GM12878 (cell line): ENCODE measurements around the gene MAPK8IP3. TPM values are rescaled to one million over a fixed set of nuclear protein-coding genes. Genes with fewer than 3 reads are reported as not detected.

Source experiments
- E2F8 ChIP-seq: fragments of 450-650 bp; IDR thresholded peaks from 2 replicates; pipeline ENCODE4 v1.6.1; 2018; ENCODE audit warnings: mild to moderate bottlenecking, low read depth, moderate library complexity; ENCODE audit not compliant: partially characterized antibody
- FOS ChIP-seq: IDR thresholded peaks from 3 replicates; pipeline ENCODE4 v1.6.1; 2011; ENCODE audit warnings: borderline replicate concordance; ENCODE audit not compliant: insufficient read length; ENCODE audit errors: extremely low read depth
- HDGF ChIP-seq: fragments of 450-650 bp; IDR thresholded peaks from 2 replicates; pipeline ENCODE4 v1.6.1; 2016; ENCODE audit warnings: antibody characterized with exemption
- LARP7 ChIP-seq: fragments of 450-650 bp; IDR thresholded peaks from 2 replicates; pipeline ENCODE4 v1.6.1; 2017; ENCODE audit warnings: mild to moderate bottlenecking
- REST ChIP-seq: IDR thresholded peaks from 2 replicates; pipeline ENCODE4 v1.6.1; 2012; ENCODE audit warnings: mild to moderate bottlenecking, low read depth, low read length
- ZBED1 ChIP-seq: IDR thresholded peaks from 2 replicates; pipeline ENCODE4 v1.6.1; 2016; ENCODE audit warnings: borderline replicate concordance
- ZBTB40 ChIP-seq: fragments of 450-650 bp; IDR thresholded peaks from 2 replicates; pipeline ENCODE4 v1.6.1; 2016; ENCODE audit warnings: mild to moderate bottlenecking, moderate library complexity, borderline replicate concordance
- polyA plus RNA-seq, 11 experiments: library from polyadenylated mRNA; depleted of rRNA in 4 of 11; unstranded in 6 of 11; stranded (reverse) in 5 of 11; fragments of >200 nt; fragmentation: Nextera tagmentation in 4 of 11; fragmentation: Illumina TruSeq in 1 of 11; extraction: Ambion mirVana in 4 of 11; extraction: Trizol in 1 of 11; gene quantifications; 1 replicate in 1 of 11; 2 replicates in 10 of 11; pipeline versions ENCODE4 v1.2.1 to v1.2.3, GENCODE V29; 2011 to 2016; ENCODE audit warnings: inconsistent platforms in 2 of 11, missing spikeins in 2 of 11, low read depth in 1 of 11
- total RNA-seq, 4 experiments: library from RNA; depleted of rRNA in 3 of 4; stranded (reverse); fragments of >200 nt in 3 of 4; fragmentation: Illumina TruSeq in 1 of 4; extraction: Trizol in 1 of 4; gene quantifications; 2 replicates each; pipeline versions ENCODE4 v1.2.1 to v1.2.3, GENCODE V29; 2013 to 2021

Gene MAPK8IP3
- total and polyA plus RNA-seq, 10 of the 15 experiments (the other 5 are each of a cell fraction or from before 2014, with no cell fraction given): 0.06 to 67.9 (median 18.2) TPM

- TF ChIP-seq ZBTB40: no peak
- TF ChIP-seq ZBED1: no peak
- TF ChIP-seq E2F8: no peak
- no peak for TF ChIP-seq LARP7
- no peak for TF ChIP-seq REST
- TF ChIP-seq HDGF: no peak
- TF ChIP-seq FOS: no peak
Measured at GRCh38 chr16:1673424-1674151, 32.4 kb upstream of the MAPK8IP3 start (continued).
